AG09309 (cell line): ENCODE data around the gene XPO5.

Experiments
- DNase-seq: peaks from one replicate; pipeline ENCODE4 v3.0.0-alpha.2; 2010; ENCODE audit warnings: low read depth
- H3K4me3 ChIP-seq: 2 replicates; pipeline ENCODE4 v1.5.1; 2011; ENCODE audit warnings: mild to moderate bottlenecking, low read depth, low read length, moderate library complexity; ENCODE audit not compliant: control insufficient read depth
- CTCF ChIP-seq: IDR thresholded peaks from 2 replicates; pipeline ENCODE4 v1.5.1; 2011; ENCODE audit warnings: mild to moderate bottlenecking, low read depth, low read length, inconsistent platforms; ENCODE audit not compliant: insufficient read depth, control insufficient read depth; ENCODE audit errors: missing control alignments

The XPO5 gene

GRCh38 chr6:43532201-43532600 lies 43.6 kb downstream of the XPO5 start:
- no peak for DNase-seq
- H3K4me3 ChIP-seq, result no peak overlapping the region
- TF ChIP-seq CTCF, result no peak

GRCh38 chr6:43524483-43524961 lies 51.3 kb downstream of the XPO5 start:
- no peak for DNase-seq
- H3K4me3 ChIP-seq, result no peak overlapping the region
- TF ChIP-seq CTCF, result no peak

- no peak for TF ChIP-seq CTCF
These were observed 52.6 kb downstream of the XPO5 start for GRCh38 chr6:43523284-43523683.

GRCh38 chr6:43522547-43523261 lies 53.1 kb downstream of the XPO5 start:
- H3K4me3 ChIP-seq, result no peak overlapping the region
- no peak for TF ChIP-seq CTCF
- no peak for DNase-seq

More at GRCh38 chr6:43523284-43523683, 52.6 kb downstream of the XPO5 start:
- no peak for DNase-seq
- no peak overlapping the region for H3K4me3 ChIP-seq

GRCh38 chr6:43521836-43522235 lies 54.0 kb downstream of the XPO5 start:
- TF ChIP-seq CTCF, result no peak
- DNase-seq, result no peak
- H3K4me3 ChIP-seq, result no peak overlapping the region

- TF ChIP-seq CTCF, result no peak
These were observed 55.7 kb downstream of the XPO5 start for GRCh38 chr6:43520097-43520496.

More at GRCh38 chr6:43520097-43520496, 55.7 kb downstream of the XPO5 start:
- H3K4me3 ChIP-seq, result no peak overlapping the region
- no peak for DNase-seq
